Uterus (tissue), 4 donors: Measurements from ENCODE around the gene HDAC7. TPM values are rescaled to one million over a fixed set of nuclear protein-coding genes. Genes with fewer than 3 reads are reported as not detected.

Experiments
- DNase-seq, 2 donors: peaks; one replicate each; pipeline ENCODE4 v3.0.0-alpha.2; 2019 to 2020
- H3K27ac ChIP-seq, 2 donors: fragments of 200-600 bp; sonication (generic); 1 replicate in 1 of 2; 2 replicates in 1 of 2; pipeline ENCODE4 v1.5.1; 2016 to 2018
- H3K27me3 ChIP-seq, 2 donors: fragments of 200-600 bp; sonication (generic); one replicate each; pipeline ENCODE4 v1.5.1; 2018 to 2019; ENCODE audit warnings: control low read depth in 1 of 2
- H3K36me3 ChIP-seq, 2 donors: fragments of 200-600 bp; sonication (generic); one replicate each; pipeline ENCODE4 v1.5.1; 2019; ENCODE audit warnings: control low read depth in 1 of 2
- H3K4me1 ChIP-seq, 2 donors: fragments of 200-600 bp; sonication (generic); one replicate each; pipeline ENCODE4 v1.5.1; 2018 to 2019; ENCODE audit warnings: control low read depth in 1 of 2
- H3K4me3 ChIP-seq, 2 donors: fragments of 200-600 bp; sonication (generic); 1 replicate in 1 of 2; 2 replicates in 1 of 2; pipeline ENCODE4 v1.5.1; 2018 to 2019; ENCODE audit warnings: mild to moderate bottlenecking in 1 of 2
- H3K9me3 ChIP-seq, 2 donors: fragments of 200-600 bp; sonication (generic); one replicate each; pipeline ENCODE4 v1.5.1; 2019; ENCODE audit warnings: control low read depth in 1 of 2
- CTCF ChIP-seq, 4 experiments: fragments of 200-600 bp in 2 of 4; fragments of 450-650 bp in 2 of 4; sonication (generic) in 2 of 4; IDR thresholded peaks; one replicate each; pipeline ENCODE4 v1.5.1; 2016 to 2019; ENCODE audit warnings: antibody characterized with exemption in 4 of 4, mild to moderate bottlenecking in 2 of 4, moderate library complexity in 1 of 4
- POLR2A ChIP-seq, 2 donors: fragments of 450-650 bp; IDR thresholded peaks; one replicate each; pipeline ENCODE4 v1.6.1; 2016; ENCODE audit warnings: antibody characterized with exemption in 2 of 2, mild to moderate bottlenecking in 1 of 2, moderate library complexity in 1 of 2
- intact Hi-C: fragments of 100-400 bp; cut with DNase I; formaldehyde crosslinking; loops from one replicate; pipeline ENCODE4 v1.15.1; 2023; ENCODE audit warnings: low total_unique reads
- total RNA-seq, 4 donors: library from RNA; depleted of rRNA in 3 of 4; stranded (reverse); fragments of >200 nt in 3 of 4; gene quantifications; one replicate each; pipeline versions ENCODE4 v1.1.0 to v1.2.4, GENCODE V29; 2014 to 2023
- donor health status: DM: yes; HTN: yes; CAD: no.

HDAC7 gene
- total RNA-seq, 4 donors from 2014 or later, result 33.0 to 191 (median 42.5) TPM

- no peaks in the 10 kb centered on the region for H3K36me3 ChIP-seq
- H3K27me3 ChIP-seq, result no peaks in the 10 kb centered on the region
- no peak overlapping the region for H3K4me3 ChIP-seq
- no peak overlapping the region for H3K27ac ChIP-seq
- H3K4me1 ChIP-seq, result peaks cover 0 to 6% of the 10 kb centered on the region in 2 donors
- TF ChIP-seq POLR2A (IDR thresholded peaks at IDR 0.05) (no peak), CTCF (IDR thresholded peaks at IDR 0.05) (no peak)
- no peaks in the 10 kb centered on the region for H3K9me3 ChIP-seq
- intact Hi-C loops, result loop anchor here (10.0 kb wide), 3 partner anchors 49 to 119 kb away; no protein-coding TSS in a partner anchor
- DNase-seq, result no peak
Observed at GRCh38 chr12:47833591-47834012, 13.9 kb upstream of the HDAC7 start.

DNA sequence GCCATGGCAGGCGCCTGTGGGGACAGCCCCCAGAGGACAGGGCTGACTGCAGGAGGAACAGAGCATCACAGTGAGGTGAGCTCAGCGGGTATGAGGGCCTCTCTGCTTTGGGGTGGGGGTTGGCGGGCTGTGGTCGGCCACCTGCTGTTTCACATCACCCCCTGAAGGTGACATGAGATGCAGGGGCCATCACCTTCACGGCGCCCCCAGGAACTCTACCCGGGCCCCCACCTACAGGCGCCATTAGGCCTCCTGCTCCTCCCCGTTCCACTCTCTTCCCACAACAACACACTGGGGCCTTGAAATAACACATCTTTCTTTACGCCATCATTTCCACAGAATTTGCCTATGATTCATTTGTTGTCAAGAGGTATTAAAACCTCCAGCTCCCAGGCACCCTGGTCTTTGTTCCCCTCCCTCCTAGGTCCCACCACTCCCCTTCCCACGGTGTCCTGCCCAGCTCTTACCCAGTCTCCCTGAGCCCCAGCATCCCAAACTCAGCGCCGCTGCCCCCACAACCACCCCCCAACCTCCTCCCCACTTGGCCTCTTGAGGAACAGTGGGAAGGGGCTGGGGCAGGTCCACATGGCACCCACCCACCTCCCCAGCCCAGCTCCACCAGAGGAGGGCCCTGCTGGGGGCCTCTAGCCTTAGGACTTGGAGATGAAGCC lies 12.7 kb upstream of the HDAC7 start:
- Histone ChIP-seq H3K36me3 (no peaks in the 10 kb centered on the region), H3K4me3 (no peak overlapping the region), H3K4me1 (peaks cover 0 to 9% of the 10 kb centered on the region in 2 donors), H3K27ac (no peak overlapping the region), H3K9me3 (no peaks in the 10 kb centered on the region), H3K27me3 (no peaks in the 10 kb centered on the region)
- TF ChIP-seq CTCF (IDR thresholded peaks at IDR 0.05) (no peak), POLR2A (IDR thresholded peaks at IDR 0.05) (no peak)
- DNase-seq, result no peak
- intact Hi-C loops, result loop anchor here (10.0 kb wide), 3 partner anchors 48 to 118 kb away; no protein-coding TSS in a partner anchor

GRCh38 chr12:47829584-47829983 lies 9.9 kb upstream of the HDAC7 start:
- no peak for DNase-seq
- Histone ChIP-seq H3K4me1 (peaks cover under 1 to 22% of the 10 kb centered on the region in 2 donors), H3K27me3 (no peaks in the 10 kb centered on the region), H3K9me3 (no peaks in the 10 kb centered on the region), H3K27ac (peak overlapping the region; percentile 87 to 99), H3K36me3 (no peaks in the 10 kb centered on the region), H3K4me3 (no peak overlapping the region)
- intact Hi-C loops, result no loop called here
- TF ChIP-seq POLR2A (IDR thresholded peaks at IDR 0.05) (no peak), CTCF (IDR thresholded peaks at IDR 0.05) (no peak)

- peaks cover 6 to 27% of the 10 kb centered on the region in 2 donors for H3K4me1 ChIP-seq
- H3K27ac ChIP-seq, result peak overlapping the region; percentile 87 to 99
- peak; percentile 91 to 92 for DNase-seq
- no peaks in the 10 kb centered on the region for H3K9me3 ChIP-seq
- H3K4me3 ChIP-seq, result no peak overlapping the region
- intact Hi-C loops, result no loop called here
- H3K36me3 ChIP-seq, result no peaks in the 10 kb centered on the region
- no peaks in the 10 kb centered on the region for H3K27me3 ChIP-seq
- no peak for TF ChIP-seq POLR2A (IDR thresholded peaks at IDR 0.05)
- TF ChIP-seq CTCF (IDR thresholded peaks at IDR 0.05), result no peak
Observed at GRCh38 chr12:47828976-47829482, 9.3 kb upstream of the HDAC7 start.
